ENCODE results near the gene CCDC70.

GRCh38 chr13:51815848-51816247 is 45.9 kb upstream of the CCDC70 start:
- TF ChIP-seq CTCF (IDR thresholded peaks at IDR 0.05; ENCODE audit: low read depth, low read length) (no peak), POLR2A (IDR thresholded peaks at IDR 0.05; ENCODE audit: extremely low read depth, insufficient read length) (no peak), MAX (IDR thresholded peaks at IDR 0.05; ENCODE audit: low read depth, low read length) (no peak), MYC (IDR thresholded peaks at IDR 0.05; ENCODE audit: low read depth, low read length) (no peak)

All from NB4 (cell line).